HepG2 (cell line): ENCODE measurements around the gene FDXACB1. TPM values are rescaled to one million over a fixed set of nuclear protein-coding genes. Genes with fewer than 3 reads are reported as not detected.

Experiments used
- FOXJ3 ChIP-seq: sonication (generic); formaldehyde crosslinking; IDR thresholded peaks from 2 replicates; pipeline ENCODE4 v1.4.0; 2020; ENCODE audit warnings: missing genetic modification reagents, mild to moderate bottlenecking, borderline replicate concordance
- NR2F2 ChIP-seq: IDR thresholded peaks from 2 replicates; pipeline ENCODE4 v1.6.1; 2012; ENCODE audit warnings: low read depth, inconsistent platforms, borderline replicate concordance
- POGZ ChIP-seq: sonication (generic); formaldehyde crosslinking; IDR thresholded peaks from 2 replicates; pipeline ENCODE4 v1.4.0; 2020; ENCODE audit warnings: mild to moderate bottlenecking, missing genetic modification reagents
- RAD51 ChIP-seq: fragments of 450-650 bp; IDR thresholded peaks from 2 replicates; pipeline ENCODE4 v1.6.1; 2016; ENCODE audit warnings: borderline replicate concordance
- ZC3H13 ChIP-seq: sonication (generic); formaldehyde crosslinking; IDR thresholded peaks from 2 replicates; pipeline ENCODE4 v1.8.1; 2023; ENCODE audit warnings: mild to moderate bottlenecking, missing genetic modification reagents, moderate library complexity
- ZNF10 ChIP-seq: sonication (generic); formaldehyde crosslinking; IDR thresholded peaks from 2 replicates; pipeline ENCODE4 v1.4.0; 2020; ENCODE audit warnings: mild to moderate bottlenecking, low read depth, missing genetic modification reagents, borderline replicate concordance
- ZNF567 ChIP-seq: sonication (generic); formaldehyde crosslinking; IDR thresholded peaks from 2 replicates; pipeline ENCODE4 v1.8.1; 2023; ENCODE audit warnings: mild to moderate bottlenecking, missing genetic modification reagents, borderline replicate concordance
- ZNF652 ChIP-seq: IDR thresholded peaks from 2 replicates; pipeline ENCODE4 v1.6.1; 2016; ENCODE audit warnings: low read depth, borderline replicate concordance
- ZNF761 ChIP-seq: sonication (generic); formaldehyde crosslinking; conservative IDR thresholded peaks from 2 replicates; pipeline ENCODE4 v1.4.0; 2020; ENCODE audit warnings: mild to moderate bottlenecking, missing genetic modification reagents
- ZNF83 ChIP-seq: sonication (generic); formaldehyde crosslinking; IDR thresholded peaks from 2 replicates; pipeline ENCODE4 v1.4.0; 2020; ENCODE audit warnings: missing genetic modification reagents, mild to moderate bottlenecking, borderline replicate concordance
- ZSCAN12 ChIP-seq: sonication (generic); formaldehyde crosslinking; IDR thresholded peaks from 2 replicates; pipeline ENCODE4 v1.9.0; 2021; ENCODE audit warnings: mild to moderate bottlenecking, missing genetic modification reagents
- polyA plus RNA-seq, 8 experiments: library from polyadenylated mRNA; depleted of rRNA in 3 of 8; stranded (reverse) in 7 of 8; unstranded in 1 of 8; fragments of >200 nt; fragmentation: Illumina TruSeq in 4 of 8; extraction: Trizol in 4 of 8; gene quantifications; 2 replicates each; pipeline versions ENCODE4 v1.2.1 to v1.2.3, GENCODE V29; 2011 to 2016; ENCODE audit warnings: low read depth in 4 of 8, missing spikeins in 1 of 8, mixed read lengths in 1 of 8; ENCODE audit not compliant: insufficient read depth in 1 of 8
- total RNA-seq, 5 experiments: library from RNA; depleted of rRNA; stranded (reverse); fragments of >200 nt; fragmentation: Illumina TruSeq; extraction: Trizol; gene quantifications; 2 replicates each; pipeline ENCODE4 v1.2.3, GENCODE V29; 2016; ENCODE audit warnings: low read depth in 1 of 5
- TF ChIP-seq, protein P1 (sequence below): IDR thresholded peaks from 2 replicates; pipeline ENCODE4 v1.6.1; 2016; ENCODE audit warnings: low read depth
- TF ChIP-seq, protein P2 (sequence below): IDR thresholded peaks from 2 replicates; pipeline ENCODE4 v1.6.1; 2016; ENCODE audit warnings: control low read depth
- TF ChIP-seq, protein P3 (sequence below): sonication (generic); formaldehyde crosslinking; IDR thresholded peaks from 2 replicates; pipeline ENCODE4 v1.4.0; 2020; ENCODE audit warnings: missing genetic modification reagents, borderline replicate concordance
- TF ChIP-seq, protein P4 (sequence below), 2 experiments: sonication (generic) in 1 of 2; formaldehyde crosslinking in 1 of 2; IDR thresholded peaks; 2 replicates each; pipeline versions ENCODE4 v1.4.0 to v1.6.1; 2018 to 2020; ENCODE audit warnings: missing genetic modification reagents in 2 of 2, borderline replicate concordance in 1 of 2, low read depth in 1 of 2, mild to moderate bottlenecking in 1 of 2, missing biosample characterization in 1 of 2
- TF ChIP-seq, protein P5 (sequence below): fragments of 450-650 bp; IDR thresholded peaks from 2 replicates; pipeline ENCODE4 v1.6.1; 2016

FDXACB1 gene
- total and polyA plus RNA-seq, 2 of the 13 experiments (the other 11 are each of a cell fraction or from before 2014, with no cell fraction given) = 1.1 to 3.4 TPM

DNA sequence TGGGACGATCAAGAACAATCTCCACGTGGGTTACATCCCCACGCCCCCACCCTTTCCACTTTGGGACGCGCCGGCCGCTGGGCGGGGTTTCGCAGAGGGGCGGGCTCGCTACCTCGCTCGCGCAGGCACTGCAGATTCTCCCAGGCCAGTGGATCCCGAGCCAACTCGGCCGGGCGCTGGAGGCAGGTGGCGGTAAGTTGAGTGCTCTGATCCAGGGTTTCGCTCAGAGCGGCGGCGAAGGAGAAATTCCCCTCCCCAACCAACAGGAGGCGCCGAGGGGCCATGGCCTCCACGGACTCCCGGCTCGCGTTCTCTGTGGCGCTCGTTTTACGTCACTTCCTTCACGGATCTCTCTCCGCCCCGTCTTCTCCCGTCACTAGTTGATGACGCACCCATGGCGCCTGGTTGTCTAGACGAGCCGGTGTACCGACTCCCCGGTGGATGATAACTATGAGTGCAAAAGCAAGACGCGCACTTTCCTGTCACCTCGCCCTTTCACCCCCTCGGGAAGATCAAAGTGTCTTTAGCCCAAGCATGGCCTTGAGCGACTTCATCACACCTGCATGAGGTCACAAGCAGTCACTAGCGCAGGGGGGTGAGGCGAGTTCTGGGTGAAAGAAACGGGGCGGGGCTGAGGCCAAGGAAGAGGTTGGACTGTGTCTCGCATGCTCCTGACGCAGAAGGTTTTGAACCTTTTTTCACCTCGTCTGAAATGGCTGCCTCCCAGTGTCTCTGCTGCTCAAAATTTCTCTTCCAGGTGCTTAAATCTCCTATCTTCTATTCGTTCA, at the start of gene FDXACB1, which contains the start of gene CFAP68 (continued):
- TF ChIP-seq, protein P1, sequence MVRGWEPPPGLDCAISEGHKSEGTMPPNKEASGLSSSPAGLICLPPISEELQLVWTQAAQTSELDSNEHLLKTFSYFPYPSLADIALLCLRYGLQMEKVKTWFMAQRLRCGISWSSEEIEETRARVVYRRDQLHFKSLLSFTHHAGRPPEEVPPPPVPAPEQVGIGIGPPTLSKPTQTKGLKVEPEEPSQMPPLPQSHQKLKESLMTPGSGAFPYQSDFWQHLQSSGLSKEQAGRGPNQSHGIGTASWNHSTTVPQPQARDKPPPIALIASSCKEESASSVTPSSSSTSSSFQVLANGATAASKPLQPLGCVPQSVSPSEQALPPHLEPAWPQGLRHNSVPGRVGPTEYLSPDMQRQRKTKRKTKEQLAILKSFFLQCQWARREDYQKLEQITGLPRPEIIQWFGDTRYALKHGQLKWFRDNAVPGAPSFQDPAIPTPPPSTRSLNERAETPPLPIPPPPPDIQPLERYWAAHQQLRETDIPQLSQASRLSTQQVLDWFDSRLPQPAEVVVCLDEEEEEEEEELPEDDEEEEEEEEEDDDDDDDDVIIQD (CRISPR knock-in tag) = peak; percentile 42; the same call in 1 of the 2 replicates
- TF ChIP-seq RAD51 = no peak
- peak; percentile 54; the same call in 1 of the 2 replicates for TF ChIP-seq NR2F2
- peak; percentile 100 for TF ChIP-seq POGZ (CRISPR knock-in tag)
- TF ChIP-seq ZNF83 (CRISPR knock-in tag) = no peak
- peak; percentile 67; the same call in 1 of the 2 replicates for TF ChIP-seq ZNF761
- TF ChIP-seq, protein P2, sequence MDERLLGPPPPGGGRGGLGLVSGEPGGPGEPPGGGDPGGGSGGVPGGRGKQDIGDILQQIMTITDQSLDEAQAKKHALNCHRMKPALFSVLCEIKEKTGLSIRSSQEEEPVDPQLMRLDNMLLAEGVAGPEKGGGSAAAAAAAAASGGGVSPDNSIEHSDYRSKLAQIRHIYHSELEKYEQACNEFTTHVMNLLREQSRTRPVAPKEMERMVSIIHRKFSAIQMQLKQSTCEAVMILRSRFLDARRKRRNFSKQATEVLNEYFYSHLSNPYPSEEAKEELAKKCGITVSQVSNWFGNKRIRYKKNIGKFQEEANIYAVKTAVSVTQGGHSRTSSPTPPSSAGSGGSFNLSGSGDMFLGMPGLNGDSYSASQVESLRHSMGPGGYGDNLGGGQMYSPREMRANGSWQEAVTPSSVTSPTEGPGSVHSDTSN (CRISPR knock-in tag) = no peak
- TF ChIP-seq ZNF10 = no peak
- TF ChIP-seq, protein P3, sequence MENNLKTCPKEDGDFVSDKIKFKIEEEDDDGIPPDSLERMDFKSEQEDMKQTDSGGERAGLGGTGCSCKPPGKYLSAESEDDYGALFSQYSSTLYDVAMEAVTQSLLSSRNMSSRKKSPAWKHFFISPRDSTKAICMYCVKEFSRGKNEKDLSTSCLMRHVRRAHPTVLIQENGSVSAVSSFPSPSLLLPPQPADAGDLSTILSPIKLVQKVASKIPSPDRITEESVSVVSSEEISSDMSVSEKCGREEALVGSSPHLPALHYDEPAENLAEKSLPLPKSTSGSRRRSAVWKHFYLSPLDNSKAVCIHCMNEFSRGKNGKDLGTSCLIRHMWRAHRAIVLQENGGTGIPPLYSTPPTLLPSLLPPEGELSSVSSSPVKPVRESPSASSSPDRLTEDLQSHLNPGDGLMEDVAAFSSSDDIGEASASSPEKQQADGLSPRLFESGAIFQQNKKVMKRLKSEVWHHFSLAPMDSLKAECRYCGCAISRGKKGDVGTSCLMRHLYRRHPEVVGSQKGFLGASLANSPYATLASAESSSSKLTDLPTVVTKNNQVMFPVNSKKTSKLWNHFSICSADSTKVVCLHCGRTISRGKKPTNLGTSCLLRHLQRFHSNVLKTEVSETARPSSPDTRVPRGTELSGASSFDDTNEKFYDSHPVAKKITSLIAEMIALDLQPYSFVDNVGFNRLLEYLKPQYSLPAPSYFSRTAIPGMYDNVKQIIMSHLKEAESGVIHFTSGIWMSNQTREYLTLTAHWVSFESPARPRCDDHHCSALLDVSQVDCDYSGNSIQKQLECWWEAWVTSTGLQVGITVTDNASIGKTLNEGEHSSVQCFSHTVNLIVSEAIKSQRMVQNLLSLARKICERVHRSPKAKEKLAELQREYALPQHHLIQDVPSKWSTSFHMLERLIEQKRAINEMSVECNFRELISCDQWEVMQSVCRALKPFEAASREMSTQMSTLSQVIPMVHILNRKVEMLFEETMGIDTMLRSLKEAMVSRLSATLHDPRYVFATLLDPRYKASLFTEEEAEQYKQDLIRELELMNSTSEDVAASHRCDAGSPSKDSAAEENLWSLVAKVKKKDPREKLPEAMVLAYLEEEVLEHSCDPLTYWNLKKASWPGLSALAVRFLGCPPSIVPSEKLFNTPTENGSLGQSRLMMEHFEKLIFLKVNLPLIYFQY (CRISPR knock-in tag) = no peak
- TF ChIP-seq ZSCAN12 = no peak
- peak; percentile 83 for TF ChIP-seq FOXJ3 (CRISPR knock-in tag)
- TF ChIP-seq ZNF567 (CRISPR knock-in tag) = peak; percentile 73; the same call in 1 of the 2 replicates
- TF ChIP-seq, protein P4, sequence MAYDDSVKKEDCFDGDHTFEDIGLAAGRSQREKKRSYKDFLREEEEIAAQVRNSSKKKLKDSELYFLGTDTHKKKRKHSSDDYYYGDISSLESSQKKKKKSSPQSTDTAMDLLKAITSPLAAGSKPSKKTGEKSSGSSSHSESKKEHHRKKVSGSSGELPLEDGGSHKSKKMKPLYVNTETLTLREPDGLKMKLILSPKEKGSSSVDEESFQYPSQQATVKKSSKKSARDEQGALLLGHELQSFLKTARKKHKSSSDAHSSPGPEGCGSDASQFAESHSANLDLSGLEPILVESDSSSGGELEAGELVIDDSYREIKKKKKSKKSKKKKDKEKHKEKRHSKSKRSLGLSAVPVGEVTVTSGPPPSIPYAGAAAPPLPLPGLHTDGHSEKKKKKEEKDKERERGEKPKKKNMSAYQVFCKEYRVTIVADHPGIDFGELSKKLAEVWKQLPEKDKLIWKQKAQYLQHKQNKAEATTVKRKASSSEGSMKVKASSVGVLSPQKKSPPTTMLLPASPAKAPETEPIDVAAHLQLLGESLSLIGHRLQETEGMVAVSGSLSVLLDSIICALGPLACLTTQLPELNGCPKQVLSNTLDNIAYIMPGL (CRISPR knock-in tag; IDR thresholded peaks at IDR 0.05; ENCODE audit: borderline replicate concordance in 1 of 2, low read depth in 1 of 2) = peak; percentile 95 to 97
- peak; percentile 21; the same call in 1 of the 2 replicates for TF ChIP-seq ZNF652 (CRISPR knock-in tag)
- TF ChIP-seq, protein P5, sequence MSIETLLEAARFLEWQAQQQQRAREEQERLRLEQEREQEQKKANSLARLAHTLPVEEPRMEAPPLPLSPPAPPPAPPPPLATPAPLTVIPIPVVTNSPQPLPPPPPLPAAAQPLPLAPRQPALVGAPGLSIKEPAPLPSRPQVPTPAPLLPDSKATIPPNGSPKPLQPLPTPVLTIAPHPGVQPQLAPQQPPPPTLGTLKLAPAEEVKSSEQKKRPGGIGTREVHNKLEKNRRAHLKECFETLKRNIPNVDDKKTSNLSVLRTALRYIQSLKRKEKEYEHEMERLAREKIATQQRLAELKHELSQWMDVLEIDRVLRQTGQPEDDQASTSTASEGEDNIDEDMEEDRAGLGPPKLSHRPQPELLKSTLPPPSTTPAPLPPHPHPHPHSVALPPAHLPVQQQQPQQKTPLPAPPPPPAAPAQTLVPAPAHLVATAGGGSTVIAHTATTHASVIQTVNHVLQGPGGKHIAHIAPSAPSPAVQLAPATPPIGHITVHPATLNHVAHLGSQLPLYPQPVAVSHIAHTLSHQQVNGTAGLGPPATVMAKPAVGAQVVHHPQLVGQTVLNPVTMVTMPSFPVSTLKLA = peak; percentile 26
- TF ChIP-seq ZC3H13 (CRISPR knock-in tag) = peak; percentile 75; the same call in 1 of the 2 replicates
